Parathyroid adenoma (tissue), 2 donors: ENCODE results near the gene IQCN.

Experiments used
- H2AFZ ChIP-seq: fragments of 300-600 bp; sonication (generic); one replicate; pipeline ENCODE4 v1.7.0; 2017; ENCODE audit warnings: antibody characterized with exemption, mild to moderate bottlenecking
- H3K27ac ChIP-seq: fragments of 300-600 bp; sonication (generic); one replicate; pipeline ENCODE4 v1.7.0; 2017
- H3K27me3 ChIP-seq: fragments of 300-600 bp; sonication (generic); one replicate; pipeline ENCODE4 v1.7.0; 2017; ENCODE audit warnings: low read length; ENCODE audit not compliant: control insufficient read depth, insufficient read depth
- H3K36me3 ChIP-seq: fragments of 300-600 bp; sonication (generic); one replicate; pipeline ENCODE4 v1.7.0; 2017; ENCODE audit warnings: low read length; ENCODE audit not compliant: control insufficient read depth, insufficient read depth
- H3K4me1 ChIP-seq: fragments of 300-600 bp; sonication (generic); one replicate; pipeline ENCODE4 v1.7.0; 2017; ENCODE audit warnings: control low read depth
- H3K4me2 ChIP-seq: fragments of 300-600 bp; sonication (generic); one replicate; pipeline ENCODE4 v1.7.0; 2017; ENCODE audit warnings: low read length
- H3K4me3 ChIP-seq: fragments of 300-600 bp; sonication (generic); one replicate; pipeline ENCODE4 v1.7.0; 2017; ENCODE audit warnings: low read depth, low read length
- H3K79me2 ChIP-seq: fragments of 300-600 bp; sonication (generic); one replicate; pipeline ENCODE4 v1.7.0; 2017; ENCODE audit warnings: control low read depth
- H3K9ac ChIP-seq: fragments of 300-600 bp; sonication (generic); one replicate; pipeline ENCODE4 v1.7.0; 2017; ENCODE audit warnings: mild to moderate bottlenecking
- H3K9me3 ChIP-seq: fragments of 300-600 bp; sonication (generic); one replicate; pipeline ENCODE4 v1.7.0; 2017; ENCODE audit warnings: low read length; ENCODE audit not compliant: control insufficient read depth
- TF ChIP-seq, protein P1 (sequence below): fragments of 300-600 bp; sonication (generic); IDR thresholded peaks from one replicate; pipeline ENCODE4 v1.7.0; 2017; ENCODE audit warnings: antibody characterized with exemption, mild to moderate bottlenecking
- donor health status: primary hyperparathyroidism.

Gene IQCN

DNA sequence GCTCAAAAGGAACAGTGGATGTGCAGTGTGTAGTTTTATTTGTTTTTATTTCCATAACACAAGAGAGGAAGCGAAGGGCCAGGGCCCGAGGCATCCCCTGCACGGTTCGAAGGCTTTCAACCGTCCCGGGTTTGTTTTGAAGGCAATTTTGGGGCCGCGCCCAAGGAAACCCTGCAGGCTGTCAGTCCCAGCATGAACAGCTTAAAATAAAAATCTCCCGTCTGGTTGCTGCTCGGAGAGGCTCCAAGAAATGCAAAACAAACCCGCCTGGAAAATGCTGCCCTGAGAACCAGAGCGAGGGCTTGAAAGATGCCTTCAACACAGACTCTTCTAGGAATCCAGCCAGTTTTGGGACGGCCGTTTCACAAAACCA lies 32.6 kb upstream of the IQCN start:
- H3K4me1 ChIP-seq, result peaks cover 42% of the 10 kb centered on the region

DNA sequence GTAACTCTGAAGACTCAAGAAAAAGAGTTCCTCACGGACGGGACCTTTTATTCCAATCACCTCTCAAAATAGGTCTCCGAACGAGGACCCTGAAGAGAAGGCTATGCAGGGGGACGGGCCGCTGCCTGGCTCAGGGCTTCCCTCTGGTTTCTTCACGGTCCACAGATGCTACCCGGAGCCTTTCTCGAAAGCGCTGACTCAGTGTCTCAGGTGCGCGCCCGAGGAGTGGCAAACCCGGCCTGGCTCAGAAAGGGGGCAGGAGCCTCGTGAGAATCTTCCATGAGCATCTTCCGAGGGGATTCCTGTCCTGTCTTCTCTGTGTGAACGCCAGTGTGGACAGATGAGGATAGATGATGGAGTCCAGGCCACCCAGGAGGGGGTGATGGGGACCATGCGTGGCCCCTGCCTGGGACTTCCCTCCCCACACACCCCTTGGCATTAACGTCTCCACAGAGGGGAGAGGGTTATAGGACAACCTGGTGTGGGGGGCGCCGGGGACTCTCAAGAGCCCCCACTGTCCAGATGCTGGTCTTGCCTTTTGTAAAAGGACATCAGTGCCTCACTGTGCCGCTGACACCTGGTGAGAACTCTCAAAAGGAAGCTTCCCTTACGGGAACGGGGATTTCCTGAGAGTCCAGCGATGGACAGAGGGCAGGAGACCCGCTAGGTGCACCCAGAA lies 32.1 kb upstream of the IQCN start:
- no peaks in the 10 kb centered on the region for H3K36me3 ChIP-seq
- H3K4me3 ChIP-seq, result peak overlapping the region; percentile 32
- H3K79me2 ChIP-seq, result no peaks in the 10 kb centered on the region
- TF ChIP-seq, protein P1, sequence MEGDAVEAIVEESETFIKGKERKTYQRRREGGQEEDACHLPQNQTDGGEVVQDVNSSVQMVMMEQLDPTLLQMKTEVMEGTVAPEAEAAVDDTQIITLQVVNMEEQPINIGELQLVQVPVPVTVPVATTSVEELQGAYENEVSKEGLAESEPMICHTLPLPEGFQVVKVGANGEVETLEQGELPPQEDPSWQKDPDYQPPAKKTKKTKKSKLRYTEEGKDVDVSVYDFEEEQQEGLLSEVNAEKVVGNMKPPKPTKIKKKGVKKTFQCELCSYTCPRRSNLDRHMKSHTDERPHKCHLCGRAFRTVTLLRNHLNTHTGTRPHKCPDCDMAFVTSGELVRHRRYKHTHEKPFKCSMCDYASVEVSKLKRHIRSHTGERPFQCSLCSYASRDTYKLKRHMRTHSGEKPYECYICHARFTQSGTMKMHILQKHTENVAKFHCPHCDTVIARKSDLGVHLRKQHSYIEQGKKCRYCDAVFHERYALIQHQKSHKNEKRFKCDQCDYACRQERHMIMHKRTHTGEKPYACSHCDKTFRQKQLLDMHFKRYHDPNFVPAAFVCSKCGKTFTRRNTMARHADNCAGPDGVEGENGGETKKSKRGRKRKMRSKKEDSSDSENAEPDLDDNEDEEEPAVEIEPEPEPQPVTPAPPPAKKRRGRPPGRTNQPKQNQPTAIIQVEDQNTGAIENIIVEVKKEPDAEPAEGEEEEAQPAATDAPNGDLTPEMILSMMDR, result no peak
- H3K9ac ChIP-seq, result no peak overlapping the region
- peak overlapping the region; percentile 73 for H3K4me2 ChIP-seq
- peaks cover 46% of the 10 kb centered on the region for H3K4me1 ChIP-seq
- peak overlapping the region; percentile 30 for H2AFZ ChIP-seq
- H3K9me3 ChIP-seq, result no peaks in the 10 kb centered on the region
- no peaks in the 10 kb centered on the region for H3K27me3 ChIP-seq
- H3K27ac ChIP-seq, result peak overlapping the region; percentile 98

More for the DNA sequence above, 32.6 kb upstream of the IQCN start:
- Histone ChIP-seq H3K9ac (no peak overlapping the region), H3K27ac (peak overlapping the region; percentile 98), H3K9me3 (no peaks in the 10 kb centered on the region), H3K36me3 (no peaks in the 10 kb centered on the region), H3K27me3 (no peaks in the 10 kb centered on the region), H3K4me3 (peak overlapping the region; percentile 32), H2AFZ (peak overlapping the region; percentile 1), H3K79me2 (no peaks in the 10 kb centered on the region), H3K4me2 (peak overlapping the region; percentile 73)
- TF ChIP-seq, protein P1, result no peak

GRCh38 chr19:18304458-18305310 lies 30.4 kb upstream of the IQCN start:
- Histone ChIP-seq H3K36me3 (no peaks in the 10 kb centered on the region), H3K27me3 (no peaks in the 10 kb centered on the region), H3K27ac (peak overlapping the region; percentile 98), H3K9me3 (no peaks in the 10 kb centered on the region), H3K4me2 (peak overlapping the region; percentile 49), H3K79me2 (no peaks in the 10 kb centered on the region), H3K4me3 (peak overlapping the region; percentile 39), H3K9ac (peak overlapping the region; percentile 30), H2AFZ (peak overlapping the region; percentile 79), H3K4me1 (peaks cover 52% of the 10 kb centered on the region)
- TF ChIP-seq, protein P1, result no peak

- Histone ChIP-seq H3K36me3 (no peaks in the 10 kb centered on the region), H3K27me3 (no peaks in the 10 kb centered on the region), H3K4me1 (peaks cover 52% of the 10 kb centered on the region), H2AFZ (peak overlapping the region; percentile 79), H3K9ac (no peak overlapping the region), H3K4me3 (peak overlapping the region; percentile 39), H3K4me2 (peak overlapping the region; percentile 49), H3K27ac (peak overlapping the region; percentile 98), H3K79me2 (no peaks in the 10 kb centered on the region), H3K9me3 (no peaks in the 10 kb centered on the region)
- TF ChIP-seq, protein P1, result no peak
Observed at GRCh38 chr19:18304208-18304457, 29.9 kb upstream of the IQCN start.
